IPS DF 6.9 (cell line): ENCODE measurements around the gene PADI1.

Experiments
- DNase-seq: peaks from one replicate; pipeline ENCODE4 v3.0.0-alpha.2; 2013; ENCODE audit warnings: low read depth, low spot score
- H3K27ac ChIP-seq: one replicate; pipeline ENCODE4 v1.5.1; 2013; ENCODE audit warnings: low read length, control low read depth
- H3K27me3 ChIP-seq: 2 replicates; pipeline ENCODE4 v1.6.1; 2013; ENCODE audit warnings: mild to moderate bottlenecking, low read length; ENCODE audit not compliant: control insufficient read depth, insufficient read depth
- H3K36me3 ChIP-seq: 2 replicates; pipeline ENCODE4 v1.6.1; 2013; ENCODE audit warnings: low read length; ENCODE audit not compliant: control insufficient read depth, insufficient read depth
- H3K4me1 ChIP-seq: 2 replicates; pipeline ENCODE4 v1.6.1; 2013; ENCODE audit warnings: low read length; ENCODE audit not compliant: control insufficient read depth, insufficient read depth
- H3K4me3 ChIP-seq: 2 replicates; pipeline ENCODE4 v1.5.1; 2013; ENCODE audit warnings: mild to moderate bottlenecking, low read length
- H3K9me3 ChIP-seq: 2 replicates; pipeline ENCODE4 v1.6.1; 2013; ENCODE audit warnings: low read length, inconsistent platforms; ENCODE audit not compliant: control insufficient read depth, insufficient read depth
- WGBS: extraction: QIAGEN DNeasy Blood & Tissue Kit; methylation state at CpG from one replicate; pipeline ENCODE4 v1.1.7; 2013; ENCODE audit warnings: mixed read lengths, missing lambda C conversion rate; ENCODE audit not compliant: insufficient read length, insufficient coverage; 5-methylcytosine and 5-hydroxymethylcytosine counted together

Gene PADI1

DNA sequence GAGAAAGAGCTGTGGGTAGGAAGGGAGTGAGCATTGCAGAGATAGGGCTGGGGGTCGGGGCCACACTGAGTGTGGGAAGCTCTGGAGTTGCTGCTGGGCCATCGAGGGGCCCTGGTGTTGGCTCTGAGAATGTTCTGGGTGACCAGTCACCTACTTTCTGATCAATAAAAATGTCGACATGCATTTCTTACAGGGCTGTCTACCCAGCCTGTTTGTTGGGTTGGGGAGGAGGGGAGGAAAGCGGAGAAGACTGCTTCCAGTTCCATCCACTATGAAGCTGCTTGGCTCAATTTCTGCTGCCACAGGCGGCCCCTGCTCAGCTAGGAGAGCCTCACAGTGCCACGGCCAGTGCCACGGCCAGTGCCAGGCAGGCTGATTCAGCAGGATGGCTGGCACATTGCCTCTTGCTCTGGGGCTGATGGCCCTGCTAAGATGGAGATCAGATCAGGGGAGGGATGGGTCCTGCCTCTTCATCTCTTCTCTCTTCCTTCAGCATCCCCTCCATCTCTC is 40.9 kb downstream of the PADI1 start:
- no peaks in the 10 kb centered on the region for H3K9me3 ChIP-seq
- H3K4me1 ChIP-seq: 0 out of 2 replicates have a peak, but pooled peaks cover 4% of the 10 kb centered on the region
- H3K27me3 ChIP-seq: no peaks in the 10 kb centered on the region
- H3K4me3 ChIP-seq: no peak overlapping the region
- H3K36me3 ChIP-seq: no peaks in the 10 kb centered on the region
- no CpG with 5 or more reads among the region's 7 CpGs for WGBS
- no peak for DNase-seq
- H3K27ac ChIP-seq: no peak overlapping the region

DNA sequence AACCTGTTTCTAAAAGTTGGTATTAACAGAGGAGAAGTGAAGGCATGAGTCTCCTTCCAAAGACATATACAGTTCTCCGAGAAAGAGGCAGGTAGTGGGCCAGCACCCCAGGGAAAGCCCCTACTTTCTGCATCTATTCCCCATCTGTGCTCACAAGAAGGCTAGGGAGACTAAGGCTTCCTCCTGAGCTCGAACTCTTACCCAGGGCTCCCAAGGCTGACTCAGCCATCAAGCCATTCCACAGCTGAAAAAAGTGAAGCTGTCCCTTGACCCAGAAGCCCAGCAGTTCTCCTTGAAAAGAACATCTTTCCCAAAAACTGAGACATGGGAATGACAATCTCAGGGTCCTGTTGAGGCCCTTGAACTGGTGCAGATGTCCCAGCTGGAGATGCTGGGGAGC is 42.0 kb downstream of the PADI1 start:
- Histone ChIP-seq H3K4me1 (0 out of 2 replicates have a peak, but pooled peaks cover 1% of the 10 kb centered on the region), H3K4me3 (no peak overlapping the region), H3K9me3 (no peaks in the 10 kb centered on the region), H3K27me3 (no peaks in the 10 kb centered on the region), H3K36me3 (no peaks in the 10 kb centered on the region), H3K27ac (no peak overlapping the region)
- no peak for DNase-seq
- WGBS: no CpG with 5 or more reads among the region's 2 CpGs

DNA sequence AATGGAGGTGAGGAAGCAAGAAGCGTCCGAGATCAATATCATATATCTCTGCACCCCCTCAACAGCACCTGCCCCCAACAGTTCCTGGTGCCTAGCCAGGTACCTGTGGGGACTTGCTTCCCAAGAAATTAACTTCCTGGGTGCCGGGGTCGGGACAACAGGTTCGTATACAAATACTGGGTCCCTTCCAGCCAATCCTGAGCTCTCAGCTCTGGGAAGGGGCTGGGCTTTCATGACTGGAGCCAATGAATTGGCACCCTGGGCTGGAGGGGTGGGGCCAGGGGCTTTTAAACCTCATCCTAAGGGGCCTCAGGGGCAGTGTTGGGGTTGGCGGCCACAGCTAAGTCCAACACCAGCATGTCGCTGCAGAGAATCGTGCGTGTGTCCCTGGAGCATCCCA is 43.9 kb downstream of the PADI1 start, which contains the start of gene PADI3:
TSS of gene PADI3 (plus strand) at position 318 of the 400 bp plus-strand sequence. CDS start at position 358, 40 bp downstream.
- Histone ChIP-seq H3K9me3 (no peaks in the 10 kb centered on the region), H3K27me3 (no peaks in the 10 kb centered on the region), H3K4me1 (0 out of 2 replicates have a peak, but pooled peaks cover 1% of the 10 kb centered on the region), H3K36me3 (no peaks in the 10 kb centered on the region), H3K27ac (no peak within 1 kb of the TSS), H3K4me3 (no peak within 1 kb of the TSS)
- DNase-seq: no peak
- no CpG with 5 or more reads among the region's 9 CpGs for whole genome bisulfite sequencing

DNA sequence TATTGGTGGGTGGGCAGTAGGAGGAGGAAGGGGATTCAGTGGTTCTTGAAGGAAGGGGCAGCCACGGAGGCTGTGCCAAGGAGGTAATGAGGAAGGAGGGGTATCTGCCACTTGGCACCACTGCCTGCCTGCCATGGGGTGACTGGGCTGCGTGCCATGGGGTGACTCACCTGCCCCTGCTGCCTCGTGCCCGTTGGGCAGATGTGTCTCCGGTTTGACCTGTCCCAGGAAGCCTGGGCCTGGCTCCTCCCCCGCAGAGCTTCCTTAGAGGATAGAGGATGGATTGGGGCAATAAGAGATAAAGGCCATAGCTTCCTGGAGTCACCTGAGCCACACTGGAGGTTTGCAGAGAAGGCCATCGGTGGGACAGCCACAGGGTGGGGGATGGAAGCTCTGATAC is 45.7 kb downstream of the PADI1 start:
- no peaks in the 10 kb centered on the region for H3K9me3 ChIP-seq
- DNase-seq: no peak
- no peak overlapping the region for H3K4me3 ChIP-seq
- H3K4me1 ChIP-seq: 0 out of 2 replicates have a peak, but pooled peaks cover 1% of the 10 kb centered on the region
- no peak overlapping the region for H3K27ac ChIP-seq
- no peaks in the 10 kb centered on the region for H3K36me3 ChIP-seq
- H3K27me3 ChIP-seq: no peaks in the 10 kb centered on the region
- no CpG with 5 or more reads among the region's 7 CpGs for WGBS

DNA sequence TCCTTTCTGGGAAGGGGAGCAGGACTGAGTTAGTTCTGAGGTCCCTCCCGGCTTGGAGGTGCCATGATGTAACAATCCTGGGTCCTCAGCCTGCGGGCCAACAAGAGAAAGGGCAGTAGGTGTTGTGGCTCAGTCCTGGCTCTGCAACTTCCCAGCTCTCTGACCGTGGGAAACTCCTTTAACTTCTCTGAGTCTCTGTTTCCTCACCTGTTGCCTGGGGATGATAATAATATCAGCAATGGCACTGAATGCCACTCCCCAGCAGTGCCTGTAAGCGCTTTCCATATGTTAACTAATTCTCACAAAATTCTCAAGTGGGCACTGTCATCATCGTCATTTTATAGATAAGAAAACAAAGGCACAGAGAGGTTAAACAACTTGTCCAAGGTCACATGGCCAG is 46.3 kb downstream of the PADI1 start:
- Histone ChIP-seq H3K4me1 (0 out of 2 replicates have a peak, but pooled peaks cover 1% of the 10 kb centered on the region), H3K27me3 (no peaks in the 10 kb centered on the region), H3K27ac (no peak overlapping the region), H3K4me3 (no peak overlapping the region), H3K9me3 (no peaks in the 10 kb centered on the region), H3K36me3 (no peaks in the 10 kb centered on the region)
- WGBS: no CpG with 5 or more reads among the region's 5 CpGs
- DNase-seq: no peak

DNA sequence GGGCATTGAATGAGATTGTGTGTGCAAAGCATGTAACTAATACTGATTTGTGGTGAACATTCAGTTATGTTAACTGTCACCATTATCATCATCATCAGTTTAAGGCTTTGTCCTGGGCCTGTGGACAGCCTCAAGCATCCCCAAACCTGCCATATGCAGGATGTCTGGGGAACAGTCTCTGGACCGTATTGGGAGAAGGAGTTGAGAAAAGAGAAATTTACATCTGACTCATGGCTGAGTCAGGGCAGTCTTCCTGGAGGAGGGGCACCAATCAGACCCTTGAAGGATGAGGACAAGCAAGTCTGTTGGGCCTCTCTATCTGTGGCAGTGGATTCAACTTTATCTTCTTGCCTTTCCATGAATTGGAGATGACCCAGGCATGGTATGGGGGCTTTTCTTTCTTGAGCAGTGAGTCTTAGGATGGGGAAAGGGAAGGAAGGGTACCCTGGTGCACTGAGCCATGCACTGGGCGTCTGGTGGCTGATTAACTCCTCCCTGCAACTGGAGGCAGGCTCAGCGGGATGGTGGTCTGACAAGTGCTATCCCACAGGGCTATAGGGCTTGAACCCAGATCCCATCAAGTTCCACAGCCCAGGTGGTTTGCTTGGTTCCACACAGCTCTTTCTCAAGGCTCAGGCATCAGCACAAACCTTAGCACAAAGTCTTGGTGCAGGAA is 46.9 kb downstream of the PADI1 start:
- no peaks in the 10 kb centered on the region for H3K36me3 ChIP-seq
- H3K9me3 ChIP-seq: no peaks in the 10 kb centered on the region
- H3K27ac ChIP-seq: no peak overlapping the region
- WGBS: no CpG with 5 or more reads among the region's 3 CpGs
- 0 out of 2 replicates have a peak, but pooled peaks cover 1% of the 10 kb centered on the region for H3K4me1 ChIP-seq
- no peak overlapping the region for H3K4me3 ChIP-seq
- no peaks in the 10 kb centered on the region for H3K27me3 ChIP-seq
- DNase-seq: no peak

DNA sequence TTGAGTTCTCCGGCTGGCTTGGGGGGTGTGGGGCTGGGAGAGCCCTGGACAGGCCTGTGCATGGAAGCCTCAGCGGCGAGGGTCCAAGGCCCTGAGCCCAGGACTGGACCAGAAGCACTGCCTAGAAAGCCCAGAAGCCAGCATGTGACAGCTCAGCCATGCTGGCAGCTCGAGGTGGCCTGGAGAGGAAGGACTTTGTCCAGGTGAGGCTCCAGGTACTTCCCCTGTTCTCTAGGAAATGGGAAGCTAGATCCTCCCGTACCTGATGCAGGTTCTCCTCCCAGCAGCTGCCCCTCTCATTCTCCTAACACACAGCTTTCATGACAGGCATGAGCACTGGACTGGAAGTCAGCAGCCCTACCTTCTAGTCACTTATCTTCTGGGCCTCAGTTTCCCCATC is 50.4 kb downstream of the PADI1 start:
- H3K4me3 ChIP-seq: no peak overlapping the region
- no peaks in the 10 kb centered on the region for H3K9me3 ChIP-seq
- WGBS: no CpG with 5 or more reads among the region's 5 CpGs
- H3K27ac ChIP-seq: no peak overlapping the region
- no peaks in the 10 kb centered on the region for H3K27me3 ChIP-seq
- DNase-seq: no peak
- H3K36me3 ChIP-seq: no peaks in the 10 kb centered on the region
- peaks cover 2% of the 10 kb centered on the region; the same call in 1 of the 2 replicates for H3K4me1 ChIP-seq

DNA sequence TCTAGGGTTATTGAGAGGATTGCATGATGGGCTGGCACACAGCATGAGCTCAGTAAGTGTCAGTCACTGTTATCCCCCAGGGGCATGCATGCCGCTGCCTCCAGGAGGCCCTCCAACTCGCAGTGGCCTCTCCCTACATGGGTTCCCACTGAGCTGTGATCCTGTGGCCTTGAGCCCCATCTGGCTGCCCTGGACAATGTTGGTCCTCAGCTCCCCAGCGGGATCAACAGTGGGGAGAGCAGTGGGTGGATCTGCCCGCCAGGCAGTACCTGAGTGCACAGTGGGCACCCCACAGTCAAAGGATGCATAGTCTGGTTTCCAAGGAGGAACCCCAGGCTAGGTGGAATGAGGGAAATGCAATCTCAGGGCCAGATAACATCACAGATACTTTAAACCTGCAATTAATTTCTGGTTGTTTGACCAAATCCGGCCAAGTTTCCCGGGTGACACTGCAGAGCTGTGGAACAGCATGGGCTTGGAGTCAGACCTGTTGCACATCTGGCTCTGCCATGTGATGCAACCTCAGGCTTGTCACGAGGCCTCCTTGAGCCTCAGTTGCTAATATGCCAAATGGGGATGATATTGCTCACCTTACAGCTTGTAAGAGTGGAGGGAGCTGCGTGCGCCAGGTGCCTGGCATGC is 53.3 kb downstream of the PADI1 start:
- Histone ChIP-seq H3K4me1 (peaks cover 2% of the 10 kb centered on the region; the same call in 1 of the 2 replicates), H3K27ac (no peak overlapping the region), H3K36me3 (no peaks in the 10 kb centered on the region), H3K9me3 (no peaks in the 10 kb centered on the region), H3K27me3 (no peaks in the 10 kb centered on the region), H3K4me3 (no peak overlapping the region)
- WGBS: no CpG with 5 or more reads among the region's 9 CpGs
- no peak for DNase-seq

DNA sequence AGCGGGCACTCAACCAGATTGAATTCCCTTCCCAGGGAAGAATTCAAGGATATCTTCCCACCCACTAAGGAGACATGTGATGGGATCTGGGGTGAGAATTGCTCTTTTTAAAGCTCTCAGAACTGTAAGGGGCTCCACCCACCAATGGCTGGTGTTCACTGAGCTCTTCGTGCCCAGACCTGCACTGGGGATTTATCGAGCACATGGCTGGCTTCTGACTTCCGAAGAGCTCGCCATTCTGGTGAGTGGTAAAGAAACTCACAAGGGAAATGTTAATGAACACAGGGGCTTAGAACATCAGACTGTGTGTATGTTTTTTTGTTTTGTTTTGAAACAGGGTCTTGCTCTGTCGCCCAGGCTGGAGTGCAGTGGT is 53.8 kb downstream of the PADI1 start:
- DNase-seq: no peak
- H3K4me1 ChIP-seq: peaks cover 2% of the 10 kb centered on the region; the same call in 1 of the 2 replicates
- no peaks in the 10 kb centered on the region for H3K27me3 ChIP-seq
- no peaks in the 10 kb centered on the region for H3K9me3 ChIP-seq
- no peak overlapping the region for H3K4me3 ChIP-seq
- no peak overlapping the region for H3K27ac ChIP-seq
- WGBS: no CpG with 5 or more reads among the region's 6 CpGs
- no peaks in the 10 kb centered on the region for H3K36me3 ChIP-seq

DNA sequence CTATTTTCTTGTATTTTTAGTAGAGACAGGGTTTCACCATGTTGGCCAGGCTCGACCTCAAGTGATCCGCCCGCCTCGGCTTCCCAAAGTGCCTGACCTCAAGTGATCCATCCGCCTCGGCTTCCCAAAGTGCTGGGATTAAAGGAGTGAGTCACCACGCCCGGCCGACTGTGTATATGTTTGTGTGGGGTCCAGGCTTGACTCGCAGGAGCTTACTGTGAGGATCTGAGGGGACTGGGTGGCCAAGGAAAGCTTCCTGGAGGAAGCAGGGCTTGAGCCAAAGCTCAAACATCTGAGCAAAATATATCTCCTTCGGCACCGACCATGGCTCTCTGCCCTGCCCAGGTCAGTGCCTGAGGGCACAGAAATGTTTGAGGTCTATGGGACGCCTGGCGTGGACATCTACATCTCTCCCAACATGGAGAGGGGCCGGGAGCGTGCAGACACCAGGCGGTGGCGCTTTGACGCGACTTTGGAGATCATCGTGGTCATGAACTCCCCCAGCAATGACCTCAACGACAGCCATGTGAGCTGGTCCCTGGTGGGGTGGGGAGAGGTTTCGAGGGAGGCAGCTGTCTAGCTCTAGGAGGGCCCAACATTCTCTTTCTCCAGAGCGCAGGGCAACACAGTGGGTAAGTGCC is 54.4 kb downstream of the PADI1 start:
- no peak overlapping the region for H3K27ac ChIP-seq
- no CpG with 5 or more reads among the region's 24 CpGs for WGBS
- no peaks in the 10 kb centered on the region for H3K36me3 ChIP-seq
- no peak overlapping the region for H3K4me3 ChIP-seq
- H3K9me3 ChIP-seq: no peaks in the 10 kb centered on the region
- DNase-seq: no peak
- no peaks in the 10 kb centered on the region for H3K27me3 ChIP-seq
- peaks cover 2% of the 10 kb centered on the region; the same call in 1 of the 2 replicates for H3K4me1 ChIP-seq
